NB4 (cell line): Measurements from ENCODE around the gene TACR1.

Experiments
- DNase-seq: peaks from one replicate; pipeline ENCODE4 v3.0.0; 2010; ENCODE audit warnings: low read depth
- H3K4me3 ChIP-seq: one replicate; pipeline ENCODE4 v1.5.1; 2011; ENCODE audit warnings: mild to moderate bottlenecking, low read depth, low read length, moderate library complexity
- CTCF ChIP-seq: IDR thresholded peaks from one replicate; pipeline ENCODE4 v1.5.1; 2012; ENCODE audit warnings: low read depth, low read length
- MYC ChIP-seq: IDR thresholded peaks from 2 replicates; pipeline ENCODE4 v1.6.1; 2011; ENCODE audit warnings: low read depth, low read length
- POLR2A ChIP-seq: IDR thresholded peaks from 2 replicates; pipeline ENCODE4 v1.6.1; 2011; ENCODE audit warnings: mild to moderate bottlenecking; ENCODE audit not compliant: insufficient read length; ENCODE audit errors: extremely low read depth
- TF ChIP-seq, protein P1 (sequence below): IDR thresholded peaks from 2 replicates; pipeline ENCODE4 v1.6.1; 2011; ENCODE audit warnings: low read depth, low read length

Gene TACR1

GRCh38 chr2:75068546-75068945 is 130.8 kb downstream of the TACR1 start:
- DNase-seq, result peak; percentile 21
- TF ChIP-seq CTCF (no peak), MYC (no peak), POLR2A (no peak)
- TF ChIP-seq, protein P1, sequence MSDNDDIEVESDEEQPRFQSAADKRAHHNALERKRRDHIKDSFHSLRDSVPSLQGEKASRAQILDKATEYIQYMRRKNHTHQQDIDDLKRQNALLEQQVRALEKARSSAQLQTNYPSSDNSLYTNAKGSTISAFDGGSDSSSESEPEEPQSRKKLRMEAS, result no peak
- no peak overlapping the region for H3K4me3 ChIP-seq

DNA sequence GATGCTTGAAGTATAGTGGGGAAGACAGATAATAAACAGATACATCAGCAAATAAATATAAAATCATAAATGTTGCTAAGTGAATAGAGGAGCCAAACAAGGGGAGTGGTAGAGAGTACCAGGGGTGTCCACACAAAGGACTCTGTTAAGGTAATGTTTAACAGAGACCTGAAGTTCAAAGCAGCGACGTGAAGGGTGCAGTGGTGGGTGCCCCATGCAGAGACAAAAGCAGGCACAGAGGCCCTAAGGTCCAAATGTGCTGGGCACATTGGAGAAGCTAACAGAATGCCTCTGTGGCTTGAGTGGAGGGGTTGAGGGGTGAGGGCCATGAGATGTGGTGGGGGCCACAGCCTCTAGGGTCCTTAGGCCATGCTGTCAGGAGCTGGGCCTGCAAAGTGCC is 131.8 kb downstream of the TACR1 start:
- no peak for DNase-seq
- H3K4me3 ChIP-seq, result no peak overlapping the region
- no peak for TF ChIP-seq MYC
- TF ChIP-seq CTCF, result no peak
- TF ChIP-seq, protein P1, result no peak
- TF ChIP-seq POLR2A, result no peak

DNA sequence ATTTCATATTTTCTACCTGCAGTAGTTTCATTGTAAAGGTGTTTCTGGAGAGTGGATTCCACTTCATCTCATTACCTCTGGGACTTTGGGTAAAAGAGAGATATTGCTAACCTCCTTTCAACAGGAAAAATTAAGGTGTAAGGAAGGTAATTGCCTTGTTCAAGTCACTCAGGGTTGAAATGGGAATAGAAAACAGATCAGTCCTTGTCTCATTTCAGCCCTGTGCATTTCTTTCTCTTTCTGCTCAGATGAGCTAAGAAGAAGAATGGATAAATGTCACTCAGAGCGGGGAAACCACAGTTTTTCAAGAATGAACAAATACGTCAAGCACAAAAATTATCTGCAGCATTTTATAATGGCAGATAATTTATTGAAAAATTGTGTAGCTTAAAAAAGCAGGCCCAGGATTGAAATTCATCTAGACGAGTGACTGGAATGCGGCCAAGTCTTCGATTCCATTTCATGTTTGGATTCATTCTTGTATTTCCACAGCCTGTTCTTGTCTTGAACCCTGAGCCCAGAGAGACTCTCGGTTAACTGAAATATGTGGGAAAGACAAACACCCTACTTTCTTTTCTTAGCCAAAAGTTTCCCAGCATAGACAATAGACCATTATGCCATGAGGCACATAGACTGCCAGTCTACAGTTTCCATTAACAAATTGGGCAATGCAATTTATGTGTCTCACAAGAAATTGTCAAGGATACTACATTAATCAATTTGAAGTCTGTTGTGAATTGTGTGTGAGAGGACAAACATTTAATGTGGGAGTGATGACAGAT is 133.0 kb downstream of the TACR1 start:
- no peak for DNase-seq
- H3K4me3 ChIP-seq, result no peak overlapping the region
- no peak for TF ChIP-seq MYC
- TF ChIP-seq, protein P1, result no peak
- no peak for TF ChIP-seq CTCF
- TF ChIP-seq POLR2A, result no peak

DNA sequence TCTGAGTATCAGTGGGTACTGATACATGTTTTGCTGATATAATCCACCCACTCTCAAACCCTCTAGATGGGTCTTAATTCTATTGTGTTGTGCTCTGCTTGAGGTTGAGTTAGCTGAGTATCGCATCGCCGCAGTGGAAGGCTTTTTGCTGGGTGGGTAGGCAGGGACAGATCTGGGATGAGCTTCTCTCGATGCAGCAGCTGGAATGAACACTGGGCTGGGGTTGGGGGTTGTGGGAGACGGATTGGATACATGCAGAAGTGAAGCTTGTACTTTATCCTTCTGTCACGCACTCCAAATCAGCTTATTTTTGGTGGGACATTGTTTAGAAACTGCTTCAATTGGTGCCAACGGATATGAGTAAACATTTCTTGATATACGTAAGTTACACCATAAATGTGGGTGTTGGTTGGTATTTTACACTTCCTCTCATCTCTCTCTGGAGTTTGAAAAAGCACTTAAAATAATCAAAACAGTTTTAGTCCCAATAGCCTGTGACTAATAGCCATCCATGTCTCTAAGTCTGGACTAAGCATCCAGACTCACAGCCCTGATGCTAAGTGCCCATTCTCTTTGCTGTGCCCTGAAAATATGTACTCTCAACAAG is 133.8 kb downstream of the TACR1 start:
- DNase-seq, result no peak
- H3K4me3 ChIP-seq, result no peak overlapping the region
- TF ChIP-seq, protein P1, result no peak
- TF ChIP-seq POLR2A (no peak), MYC (no peak), CTCF (no peak)

- peak; percentile 93 for TF ChIP-seq CTCF
- TF ChIP-seq, protein P1, result 0 out of 2 replicates have a peak, but pooled peaks have one; percentile 5
- no peak for TF ChIP-seq MYC
- peak; percentile 66 for DNase-seq
These were observed 134.5 kb downstream of the TACR1 start for GRCh38 chr2:75064691-75065396.

More at GRCh38 chr2:75064691-75065396, 134.5 kb downstream of the TACR1 start:
- no peak overlapping the region for H3K4me3 ChIP-seq
